MCF 10A (cell line): Measurements from ENCODE around the gene TRIM2. TPM values are rescaled to one million over a fixed set of nuclear protein-coding genes. Genes with fewer than 3 reads are reported as not detected.

Source experiments
- BruUV-seq: library from RNA; stranded (reverse); fragments of 400-500 nt; replicated peaks from 2 replicates; lab custom pipeline; 2021; lab: Mats Ljungman, UMichigan
- CTCF ChIA-PET: fragments of 300-600 bp; sonication (Branson Sonifier 250); formaldehyde crosslinking; extraction: SDS; loops from one replicate; lab custom pipeline; 2021; ENCODE audit warnings: antibody characterized with exemption, inconsistent platforms; lab: Yijun Ruan, JAX
- POLR2A ChIA-PET: fragments of 300-600, 350-650 bp; sonication (Branson Sonifier 250); formaldehyde crosslinking; extraction: SDS; loops from one replicate; lab custom pipeline; 2020; ENCODE audit warnings: antibody characterized with exemption, inconsistent platforms; lab: Yijun Ruan, JAX
- DNase-seq: peaks from one replicate; pipeline ENCODE4 v3.0.0-alpha.2; 2018; ENCODE audit not compliant: unreplicated experiment
- H3K27ac Mint-ChIP-seq: one replicate; pipeline ENCODE4 v1.8.0; 2022; ENCODE audit warnings: mild to moderate bottlenecking, low read depth, mixed read lengths; ENCODE audit not compliant: unreplicated experiment
- H3K27me3 Mint-ChIP-seq: one replicate; pipeline ENCODE4 v1.8.0; 2022; ENCODE audit warnings: mixed read lengths; ENCODE audit not compliant: insufficient read depth, unreplicated experiment
- H3K36me3 Mint-ChIP-seq: one replicate; pipeline ENCODE4 v1.8.0; 2022; ENCODE audit warnings: mild to moderate bottlenecking, moderate library complexity, mixed read lengths; ENCODE audit not compliant: insufficient read depth, unreplicated experiment
- H3K4me1 Mint-ChIP-seq: one replicate; pipeline ENCODE4 v1.8.0; 2022; ENCODE audit warnings: mixed read lengths; ENCODE audit not compliant: insufficient read depth, unreplicated experiment
- H3K4me3 Mint-ChIP-seq: one replicate; pipeline ENCODE4 v1.8.0; 2022; ENCODE audit warnings: mild to moderate bottlenecking, moderate library complexity, mixed read lengths; ENCODE audit not compliant: unreplicated experiment
- H3K9me3 Mint-ChIP-seq: one replicate; pipeline ENCODE4 v1.8.0; 2022; ENCODE audit warnings: mixed read lengths; ENCODE audit not compliant: unreplicated experiment
- intact Hi-C: fragments of 100-400 bp; cut with micrococcal nuclease; formaldehyde crosslinking; loops from 2 replicates; pipeline ENCODE4 v1.14.1; 2022
- total RNA-seq: library from RNA; stranded (reverse); gene quantifications from 2 replicates; pipeline ENCODE4 v1.2.3, GENCODE V29; 2022
- TF ChIP-seq, protein P1 (sequence below): fragments of 200-600 bp; IDR thresholded peaks from one replicate; pipeline ENCODE4 v1.8.0; 2022; ENCODE audit warnings: antibody characterized with exemption, mild to moderate bottlenecking; ENCODE audit not compliant: unreplicated experiment

Gene TRIM2
- total RNA-seq, 1 experiment from 2014 or later = 37.2 TPM

- CTCF ChIA-PET = interaction anchor here (0.5 to 0.9 kb wide), 3 partner anchors 41 to 501 kb away, joined by 3 to 7 read pairs (median 3); no protein-coding TSS in a partner anchor
- POLR2A ChIA-PET = interaction anchor here (0.6 to 1.0 kb wide), 2 partner anchors 45 to 104 kb away, joined by 3 to 4 read pairs; no protein-coding TSS in a partner anchor
- DNase-seq = no peak
- Mint-ChIP-seq H3K27ac (no peak overlapping the region), H3K9me3 (no peaks in the 10 kb centered on the region), H3K36me3 (no peaks in the 10 kb centered on the region), H3K4me3 (no peak overlapping the region), H3K4me1 (peaks cover 10% of the 10 kb centered on the region), H3K27me3 (no peaks in the 10 kb centered on the region)
- intact Hi-C loops = no loop called here
- no TSS peak for BruUV-seq
- TF ChIP-seq, protein P1, sequence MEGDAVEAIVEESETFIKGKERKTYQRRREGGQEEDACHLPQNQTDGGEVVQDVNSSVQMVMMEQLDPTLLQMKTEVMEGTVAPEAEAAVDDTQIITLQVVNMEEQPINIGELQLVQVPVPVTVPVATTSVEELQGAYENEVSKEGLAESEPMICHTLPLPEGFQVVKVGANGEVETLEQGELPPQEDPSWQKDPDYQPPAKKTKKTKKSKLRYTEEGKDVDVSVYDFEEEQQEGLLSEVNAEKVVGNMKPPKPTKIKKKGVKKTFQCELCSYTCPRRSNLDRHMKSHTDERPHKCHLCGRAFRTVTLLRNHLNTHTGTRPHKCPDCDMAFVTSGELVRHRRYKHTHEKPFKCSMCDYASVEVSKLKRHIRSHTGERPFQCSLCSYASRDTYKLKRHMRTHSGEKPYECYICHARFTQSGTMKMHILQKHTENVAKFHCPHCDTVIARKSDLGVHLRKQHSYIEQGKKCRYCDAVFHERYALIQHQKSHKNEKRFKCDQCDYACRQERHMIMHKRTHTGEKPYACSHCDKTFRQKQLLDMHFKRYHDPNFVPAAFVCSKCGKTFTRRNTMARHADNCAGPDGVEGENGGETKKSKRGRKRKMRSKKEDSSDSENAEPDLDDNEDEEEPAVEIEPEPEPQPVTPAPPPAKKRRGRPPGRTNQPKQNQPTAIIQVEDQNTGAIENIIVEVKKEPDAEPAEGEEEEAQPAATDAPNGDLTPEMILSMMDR = no peak
These were observed 64.1 kb downstream of the TRIM2 start for GRCh38 chr4:153268295-153268694.

DNA sequence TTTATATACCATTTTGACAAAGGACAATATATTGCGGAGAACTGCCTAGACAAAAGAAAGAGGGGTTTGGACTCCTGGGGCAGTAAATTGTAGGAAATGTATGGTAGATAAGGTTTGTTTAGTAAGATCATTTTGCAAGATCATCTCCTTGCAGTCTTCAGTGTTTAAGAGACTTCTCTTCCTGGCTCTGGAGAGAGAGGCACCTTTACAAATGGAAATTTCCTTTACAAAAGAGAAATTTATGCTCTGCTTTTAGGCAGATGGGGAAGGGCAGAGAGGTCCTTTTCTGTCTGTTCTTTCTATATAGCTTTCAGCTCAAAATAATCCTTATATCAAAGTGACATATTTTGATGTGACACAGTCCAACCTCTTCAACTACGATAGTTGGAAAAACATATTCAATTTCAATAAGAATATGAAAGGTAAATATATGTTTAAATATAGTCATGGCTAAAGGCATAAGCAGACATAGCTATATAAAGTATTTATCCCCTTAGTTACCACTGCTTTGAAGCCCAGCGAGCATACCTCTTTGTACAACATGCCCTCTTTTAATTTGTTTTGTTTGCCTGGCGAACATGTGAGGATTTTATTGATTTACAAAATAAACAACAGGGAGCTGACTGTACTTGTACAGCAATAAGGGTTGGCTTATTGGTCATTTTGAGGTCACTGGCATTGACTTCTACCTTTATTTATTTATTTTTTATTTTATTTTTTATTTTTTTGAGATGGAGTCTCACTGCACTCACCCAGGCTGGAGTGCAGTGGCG lies 65.2 kb downstream of the TRIM2 start:
- Mint-ChIP-seq H3K4me1 (peaks cover 16% of the 10 kb centered on the region), H3K27me3 (no peaks in the 10 kb centered on the region), H3K36me3 (no peaks in the 10 kb centered on the region), H3K27ac (no peak overlapping the region), H3K9me3 (no peaks in the 10 kb centered on the region), H3K4me3 (no peak overlapping the region)
- CTCF ChIA-PET = no interaction called here
- DNase-seq = no peak
- no TSS peak for BruUV-seq
- POLR2A ChIA-PET = no interaction called here
- TF ChIP-seq, protein P1 = no peak
- intact Hi-C loops = no loop called here

DNA sequence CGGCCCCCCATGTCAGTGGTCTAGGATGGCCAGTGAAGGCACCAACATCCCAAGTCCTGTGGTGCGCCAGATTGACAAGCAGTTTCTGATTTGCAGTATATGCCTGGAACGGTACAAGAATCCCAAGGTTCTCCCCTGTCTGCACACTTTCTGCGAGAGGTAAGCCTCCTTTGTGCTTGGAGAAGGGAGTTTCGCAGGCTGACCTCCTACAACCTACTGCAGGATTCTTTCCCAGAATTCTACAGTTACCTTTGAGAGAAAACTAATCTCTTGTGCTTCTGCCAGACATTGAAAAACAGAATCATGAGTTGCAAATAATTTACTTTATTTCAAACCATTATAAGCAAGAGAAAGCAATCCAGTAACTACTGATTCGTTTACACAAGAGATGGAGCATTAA lies 66.1 kb downstream of the TRIM2 start:
- TF ChIP-seq, protein P1 = no peak
- H3K4me1 Mint-ChIP-seq = peaks cover 22% of the 10 kb centered on the region
- DNase-seq = no peak
- no peak overlapping the region for H3K4me3 Mint-ChIP-seq
- no peaks in the 10 kb centered on the region for H3K9me3 Mint-ChIP-seq
- H3K36me3 Mint-ChIP-seq = no peaks in the 10 kb centered on the region
- no TSS peak for BruUV-seq
- no peak overlapping the region for H3K27ac Mint-ChIP-seq
- ChIA-PET CTCF (no interaction called here), POLR2A (no interaction called here)
- H3K27me3 Mint-ChIP-seq = no peaks in the 10 kb centered on the region
- intact Hi-C loops = no loop called here

- no peaks in the 10 kb centered on the region for H3K9me3 Mint-ChIP-seq
These were observed 67.6 kb downstream of the TRIM2 start for GRCh38 chr4:153271820-153272219.

More at GRCh38 chr4:153271820-153272219, 67.6 kb downstream of the TRIM2 start:
- peaks cover 22% of the 10 kb centered on the region for H3K4me1 Mint-ChIP-seq
- intact Hi-C loops = no loop called here
- no peaks in the 10 kb centered on the region for H3K36me3 Mint-ChIP-seq
- TF ChIP-seq, protein P1 = no peak
- no peaks in the 10 kb centered on the region for H3K27me3 Mint-ChIP-seq
- H3K4me3 Mint-ChIP-seq = no peak overlapping the region
- H3K27ac Mint-ChIP-seq = no peak overlapping the region
- POLR2A ChIA-PET = no interaction called here
- BruUV-seq = no TSS peak
- CTCF ChIA-PET = interaction anchor here (0.6 kb wide), 1 partner anchor 617 kb away, joined by 5 read pairs; no protein-coding TSS in a partner anchor
- no peak for DNase-seq
